GM12878 (cell line): ENCODE data around the gene LYRM4. TPM values are rescaled to one million over a fixed set of nuclear protein-coding genes. Genes with fewer than 3 reads are reported as not detected.
A peak's percentile ranks its signal among the peaks of the same experiment; 100 is the strongest.

Experiments
- ATAC-seq: fragments of 200-7000 bp; cut with Tn5 transposase; 3 replicates; pipeline ENCODE4 v1.9.1; 2020; ENCODE audit warnings: mild to moderate bottlenecking, moderate library complexity
- BruUV-seq: library from RNA; stranded (reverse); fragments of 400-500 nt; replicated peaks from 2 replicates; lab custom pipeline; 2021; lab: Mats Ljungman, UMichigan
- CTCF ChIA-PET: fragments of 300-600 bp; sonication (Branson Sonifier 250); formaldehyde crosslinking; extraction: SDS; loops from one replicate; lab custom pipeline; 2021; ENCODE audit warnings: inconsistent platforms; lab: Yijun Ruan, JAX
- POLR2A ChIA-PET: fragments of 350-600 bp; formaldehyde crosslinking; extraction: SDS; loops from one replicate; lab custom pipeline; 2021; ENCODE audit warnings: inconsistent platforms; lab: Charles Lee
- RAD21 ChIA-PET: fragments of 300-600 bp; sonication (Branson Sonifier 250); formaldehyde crosslinking; loops from one replicate; lab custom pipeline; 2023; ENCODE audit warnings: antibody characterized with exemption; ENCODE audit not compliant: unreplicated experiment; lab: Charles Lee
- SMC1A ChIA-PET: fragments of 300-600 bp; sonication (Branson Sonifier 250); formaldehyde crosslinking; loops from one replicate; lab custom pipeline; 2023; ENCODE audit not compliant: unreplicated experiment, uncharacterized antibody; lab: Charles Lee
- DNase-seq: peaks from one replicate; pipeline ENCODE4 v3.0.0-alpha.2; 2011; ENCODE audit warnings: low read depth, low spot score
- FAIRE-seq: peaks from 3 replicates; lab custom pipeline; 2011; peaks lifted over from hg19 to GRCh38; lab: Jason Lieb, UNC
- H2AFZ ChIP-seq: 2 replicates; pipeline ENCODE4 v1.6.0; 2011; ENCODE audit warnings: low read depth, low read length, control low read depth; ENCODE audit not compliant: control insufficient read depth
- H3K27ac ChIP-seq: 2 replicates; pipeline ENCODE4 v1.5.1; 2011; ENCODE audit warnings: control low read depth; ENCODE audit not compliant: control insufficient read depth, insufficient read depth
- H3K27me3 ChIP-seq, 2 experiments: replicated peaks in 1 of 2; 2 replicates each; pipeline versions ENCODE4 v1.6.0 to v1.6.1; 2011; ENCODE audit warnings: low read length in 1 of 2; ENCODE audit not compliant: control insufficient read depth in 2 of 2, insufficient read depth in 2 of 2
- H3K36me3 ChIP-seq, 2 experiments: 2 replicates each; pipeline ENCODE4 v1.5.1; 2011; ENCODE audit warnings: low read length in 1 of 2; ENCODE audit not compliant: control insufficient read depth in 2 of 2, insufficient read depth in 2 of 2
- H3K4me1 ChIP-seq: 2 replicates; pipeline ENCODE4 v1.6.1; 2011; ENCODE audit warnings: mild to moderate bottlenecking, low read length, moderate library complexity, mixed read lengths; ENCODE audit not compliant: control insufficient read depth, insufficient read depth
- H3K4me2 ChIP-seq: 2 replicates; pipeline ENCODE4 v1.6.0; 2011; ENCODE audit warnings: control low read depth; ENCODE audit not compliant: control insufficient read depth, insufficient read depth
- H3K4me3 ChIP-seq: fragments of 200-600 bp; sonication (generic); 2 replicates; pipeline ENCODE4 v1.5.1; 2016
- H3K79me2 ChIP-seq: 2 replicates; pipeline ENCODE4 v1.6.0; 2011; ENCODE audit warnings: low read length; ENCODE audit not compliant: control insufficient read depth, insufficient read depth
- H3K9ac ChIP-seq: 2 replicates; pipeline ENCODE4 v1.8.0; 2011; ENCODE audit warnings: low read length, control low read depth, mixed read lengths; ENCODE audit not compliant: control insufficient read depth, insufficient read depth
- H3K9me3 ChIP-seq: replicated peaks from 3 replicates; pipeline ENCODE4 v1.5.1; 2011; ENCODE audit warnings: mild to moderate bottlenecking, low read length; ENCODE audit not compliant: control insufficient read depth, insufficient read depth
- H4K20me1 ChIP-seq: 2 replicates; pipeline ENCODE4 v1.6.0; 2011; ENCODE audit not compliant: control insufficient read depth, insufficient read depth
- BACH1 ChIP-seq: fragments of 450-650 bp; IDR thresholded peaks from 2 replicates; pipeline ENCODE4 v1.6.1; 2017; ENCODE audit warnings: mild to moderate bottlenecking, borderline replicate concordance
- BRCA1 ChIP-seq: IDR thresholded peaks from 2 replicates; pipeline ENCODE4 v1.6.1; 2011; ENCODE audit warnings: low read depth, low read length, improper control_type of control experiment
- CBX3 ChIP-seq: fragments of 200-600 bp; sonication (generic); IDR thresholded peaks from 2 replicates; pipeline ENCODE4 v1.6.1; 2016; ENCODE audit warnings: low read depth, borderline replicate concordance
- CEBPB ChIP-seq, 2 experiments: fragments of 150-350 bp in 1 of 2; IDR thresholded peaks; 2 replicates each; pipeline ENCODE4 v1.6.1; 2012 to 2014; ENCODE audit warnings: low read depth in 2 of 2, low read length in 2 of 2, borderline replicate concordance in 1 of 2, inconsistent platforms in 1 of 2
- E4F1 ChIP-seq: fragments of 450-650 bp; IDR thresholded peaks from 2 replicates; pipeline ENCODE4 v1.6.1; 2018; ENCODE audit warnings: borderline replicate concordance, mild to moderate bottlenecking; ENCODE audit not compliant: partially characterized antibody
- ELK1 ChIP-seq: IDR thresholded peaks from 2 replicates; pipeline ENCODE4 v1.6.1; 2012; ENCODE audit warnings: low read depth, low read length, improper control_type of control experiment
- ESRRA ChIP-seq: IDR thresholded peaks from 2 replicates; pipeline ENCODE4 v1.6.1; 2012; ENCODE audit warnings: mild to moderate bottlenecking, low read length, improper control_type of control experiment
- EZH2 ChIP-seq: IDR thresholded peaks from 2 replicates; pipeline ENCODE4 v1.6.1; 2012; ENCODE audit warnings: low read depth, mild to moderate bottlenecking, control low read depth, inconsistent platforms, low read length, borderline replicate concordance; ENCODE audit not compliant: control insufficient read depth
- KLF5 ChIP-seq: fragments of 450-650 bp; IDR thresholded peaks from 2 replicates; pipeline ENCODE4 v1.6.1; 2014; ENCODE audit warnings: mild to moderate bottlenecking; ENCODE audit not compliant: partially characterized antibody
- NBN ChIP-seq: fragments of 450-650 bp; IDR thresholded peaks from 2 replicates; pipeline ENCODE4 v1.6.1; 2016
- NFXL1 ChIP-seq: fragments of 450-650 bp; IDR thresholded peaks from 2 replicates; pipeline ENCODE4 v1.6.1; 2017; ENCODE audit warnings: antibody characterized with exemption, mild to moderate bottlenecking, borderline replicate concordance
- PML ChIP-seq: IDR thresholded peaks from 2 replicates; pipeline ENCODE4 v1.6.1; 2012; ENCODE audit warnings: low read length, inconsistent platforms
- POU2F2 ChIP-seq: IDR thresholded peaks from 3 replicates; pipeline ENCODE4 v1.6.1; 2011; ENCODE audit warnings: low read depth, mild to moderate bottlenecking, low read length, borderline replicate concordance
- WRNIP1 ChIP-seq: IDR thresholded peaks from 2 replicates; pipeline ENCODE4 v1.6.1; 2011; ENCODE audit warnings: low read depth, low read length, improper control_type of control experiment, borderline replicate concordance
- ZNF207 ChIP-seq: fragments of 450-650 bp; IDR thresholded peaks from 2 replicates; pipeline ENCODE4 v1.6.1; 2014; ENCODE audit warnings: antibody characterized with exemption, mild to moderate bottlenecking, borderline replicate concordance
- WGBS: methylation state at CpG from one replicate; pipeline ENCODE4 v1.1.6; 2016; ENCODE audit warnings: low lambda C conversion rate; ENCODE audit not compliant: insufficient replicate concordance, insufficient coverage; ENCODE audit errors: missing lambda C conversion rate; 5-methylcytosine and 5-hydroxymethylcytosine counted together
- in situ Hi-C: fragments of 300-500 bp; cut with MboI; formaldehyde crosslinking; loops from 9 replicates; pipeline ENCODE4 v1.14.3; 2018; ENCODE audit warnings: mixed read lengths
- intact Hi-C: fragments of 100-400 bp; cut with micrococcal nuclease; formaldehyde crosslinking; loops from one replicate; pipeline ENCODE4 v1.14.2; 2022; ENCODE audit not compliant: unreplicated experiment
- polyA plus RNA-seq, 11 experiments: library from polyadenylated mRNA; depleted of rRNA in 4 of 11; unstranded in 6 of 11; stranded (reverse) in 5 of 11; fragments of >200 nt; fragmentation: Nextera tagmentation in 4 of 11; fragmentation: Illumina TruSeq in 1 of 11; extraction: Ambion mirVana in 4 of 11; extraction: Trizol in 1 of 11; gene quantifications; 1 replicate in 1 of 11; 2 replicates in 10 of 11; pipeline versions ENCODE4 v1.2.1 to v1.2.3, GENCODE V29; 2011 to 2016; ENCODE audit warnings: inconsistent platforms in 2 of 11, missing spikeins in 2 of 11, low read depth in 1 of 11
- total RNA-seq, 4 experiments: library from RNA; depleted of rRNA in 3 of 4; stranded (reverse); fragments of >200 nt in 3 of 4; fragmentation: Illumina TruSeq in 1 of 4; extraction: Trizol in 1 of 4; gene quantifications; 2 replicates each; pipeline versions ENCODE4 v1.2.1 to v1.2.3, GENCODE V29; 2013 to 2021
- TF ChIP-seq, protein P1 (sequence below): IDR thresholded peaks from 2 replicates; pipeline ENCODE4 v1.6.1; 2012; ENCODE audit warnings: low read length, inconsistent platforms
- TF ChIP-seq, protein P2 (sequence below): IDR thresholded peaks from 2 replicates; pipeline ENCODE4 v1.6.1; 2011; ENCODE audit warnings: low read depth, mild to moderate bottlenecking, low read length, moderate library complexity, borderline replicate concordance; ENCODE audit errors: extremely low read depth

Gene LYRM4
- total and polyA plus RNA-seq, 10 of the 15 experiments (the other 5 are each of a cell fraction or from before 2014, with no cell fraction given) = 32.7 to 66.8 (median 44.0) TPM

DNA sequence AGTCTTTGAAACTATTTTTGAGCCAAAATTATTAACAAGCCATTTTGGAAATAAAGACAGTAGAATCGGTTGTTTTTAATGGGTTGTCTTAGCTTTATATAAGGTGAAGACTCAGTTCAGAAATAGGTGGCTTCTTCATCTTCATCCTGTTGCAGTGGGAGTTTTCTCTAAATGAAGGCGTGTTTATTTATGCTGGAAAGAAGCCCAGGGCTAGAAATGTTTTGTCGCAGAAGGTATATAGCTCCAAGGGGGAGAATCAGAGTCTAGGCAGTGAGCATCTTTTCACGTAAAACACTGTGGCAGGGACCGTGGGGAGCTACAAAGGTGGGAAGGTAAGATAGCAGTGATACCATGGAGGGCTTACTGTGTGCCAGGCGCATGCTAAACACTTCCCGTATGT, 34.9 kb upstream of the LYRM4 start:
- in situ Hi-C loops = no loop called here

More for the DNA sequence above, 34.9 kb upstream of the LYRM4 start:
- H3K9me3 ChIP-seq = no peaks in the 10 kb centered on the region
- H3K27me3 ChIP-seq = no peaks in the 10 kb centered on the region
- ChIA-PET CTCF (interaction anchor here (1.1 to 2.1 kb wide), 5 partner anchors 8 to 152 kb away, joined by 3 to 14 read pairs (median 4); no protein-coding TSS in a partner anchor), SMC1A (interaction anchor here (0.8 to 1.0 kb wide), 2 partner anchors 19 to 29 kb away, joined by 3 to 5 read pairs; no protein-coding TSS in a partner anchor), POLR2A (interaction anchor here (1.1 kb wide), 1 partner anchor 31 kb away, joined by 3 read pairs; no protein-coding TSS in a partner anchor), RAD21 (interaction anchor here (0.6 to 1.4 kb wide), 4 partner anchors 8 to 49 kb away, joined by 3 to 7 read pairs (median 3); partner anchors contain the start of genes FARS2 and LYRM4)
- DNase-seq (no peak), FAIRE-seq (peak; percentile 27), ATAC-seq (no peak)
- H3K9ac ChIP-seq = no peak overlapping the region
- 98% methylated on average over 7 of the region's 7 CpGs for WGBS
- H3K36me3 ChIP-seq = no peaks in the 10 kb centered on the region
- no peak overlapping the region for H2AFZ ChIP-seq
- H3K79me2 ChIP-seq = peaks cover 5% of the 10 kb centered on the region
- intact Hi-C loops = no loop called here
- no peak overlapping the region for H3K4me3 ChIP-seq
- H4K20me1 ChIP-seq = no peaks in the 10 kb centered on the region
- TF ChIP-seq EZH2 (no peak), POU2F2 (no peak), NBN (no peak), KLF5 (no peak), WRNIP1 (no peak), NFXL1 (no peak), E4F1 (no peak), CBX3 (no peak), PML (no peak), ZNF207 (no peak), BACH1 (no peak), ESRRA (no peak), ELK1 (no peak), BRCA1 (no peak), CEBPB (IDR thresholded peaks at IDR 0.05; ENCODE audit: borderline replicate concordance in 1 of 2, low read depth in 2 of 2, low read length in 2 of 2) (no peak)
- TF ChIP-seq, protein P1, sequence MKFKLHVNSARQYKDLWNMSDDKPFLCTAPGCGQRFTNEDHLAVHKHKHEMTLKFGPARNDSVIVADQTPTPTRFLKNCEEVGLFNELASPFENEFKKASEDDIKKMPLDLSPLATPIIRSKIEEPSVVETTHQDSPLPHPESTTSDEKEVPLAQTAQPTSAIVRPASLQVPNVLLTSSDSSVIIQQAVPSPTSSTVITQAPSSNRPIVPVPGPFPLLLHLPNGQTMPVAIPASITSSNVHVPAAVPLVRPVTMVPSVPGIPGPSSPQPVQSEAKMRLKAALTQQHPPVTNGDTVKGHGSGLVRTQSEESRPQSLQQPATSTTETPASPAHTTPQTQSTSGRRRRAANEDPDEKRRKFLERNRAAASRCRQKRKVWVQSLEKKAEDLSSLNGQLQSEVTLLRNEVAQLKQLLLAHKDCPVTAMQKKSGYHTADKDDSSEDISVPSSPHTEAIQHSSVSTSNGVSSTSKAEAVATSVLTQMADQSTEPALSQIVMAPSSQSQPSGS = no peak
- TF ChIP-seq, protein P2, sequence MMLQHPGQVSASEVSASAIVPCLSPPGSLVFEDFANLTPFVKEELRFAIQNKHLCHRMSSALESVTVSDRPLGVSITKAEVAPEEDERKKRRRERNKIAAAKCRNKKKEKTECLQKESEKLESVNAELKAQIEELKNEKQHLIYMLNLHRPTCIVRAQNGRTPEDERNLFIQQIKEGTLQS = no peak
- peaks cover 11% of the 10 kb centered on the region; the same call in 1 of the 2 replicates for H3K4me1 ChIP-seq
- no peak overlapping the region for H3K27ac ChIP-seq
- BruUV-seq = no TSS peak
- H3K4me2 ChIP-seq = no peak overlapping the region
